GM18498 (cell line): ENCODE results near the gene UBE2O.

Source experiments
- ATAC-seq: cut with Tn5 transposase; IDR thresholded peaks from one replicate; pipeline ENCODE4 v1.9.1; 2021; ENCODE audit warnings: mild to moderate bottlenecking, moderate library complexity; ENCODE audit not compliant: unreplicated experiment

The UBE2O gene

DNA sequence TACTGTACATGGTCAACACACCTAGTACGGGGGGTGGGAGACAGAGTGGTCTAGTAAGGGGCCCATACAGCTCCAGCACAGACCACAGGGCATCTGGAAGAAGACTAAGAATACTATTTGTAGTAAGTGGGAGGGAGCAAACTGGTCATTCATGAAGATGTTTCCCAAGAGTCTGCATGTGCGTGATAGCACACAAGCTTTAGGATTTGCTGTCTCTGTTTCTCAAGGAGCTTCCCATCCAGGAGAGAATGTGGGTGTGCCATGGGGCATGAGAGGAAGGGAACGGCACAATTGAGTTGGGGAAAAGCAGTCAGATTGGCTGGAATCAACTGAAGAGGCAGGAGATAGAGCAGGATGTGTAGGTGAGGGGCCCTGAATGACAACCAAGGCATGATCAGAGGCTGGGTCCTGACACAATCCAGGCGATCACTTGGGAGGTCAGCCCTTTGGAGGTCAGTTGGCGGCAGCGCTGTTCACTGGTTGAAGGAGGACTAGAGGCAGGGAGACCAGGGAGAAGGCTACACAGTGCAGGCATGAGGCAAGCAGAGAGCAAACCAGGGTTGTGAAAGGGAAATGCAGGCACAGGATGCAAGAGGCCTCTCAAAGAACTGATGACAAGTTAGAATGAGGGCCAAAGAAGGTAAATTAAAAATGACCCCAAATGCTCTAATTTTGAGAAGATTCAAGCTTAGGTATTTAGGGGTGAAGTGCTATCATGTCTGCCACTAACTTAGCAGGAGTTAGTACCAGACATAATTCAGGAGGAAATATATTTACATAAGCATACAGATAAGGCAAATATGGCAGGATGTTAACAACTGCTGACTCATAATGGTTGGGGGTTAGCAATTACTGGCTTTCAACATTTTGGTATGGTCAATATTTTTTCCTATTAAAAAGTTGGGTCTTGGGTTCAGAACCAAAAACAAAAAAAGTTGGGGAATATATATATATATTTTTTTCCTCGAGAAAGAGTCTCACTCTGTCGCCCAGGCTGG is 10.3 kb downstream of the UBE2O start:
- ATAC-seq: no peak

DNA sequence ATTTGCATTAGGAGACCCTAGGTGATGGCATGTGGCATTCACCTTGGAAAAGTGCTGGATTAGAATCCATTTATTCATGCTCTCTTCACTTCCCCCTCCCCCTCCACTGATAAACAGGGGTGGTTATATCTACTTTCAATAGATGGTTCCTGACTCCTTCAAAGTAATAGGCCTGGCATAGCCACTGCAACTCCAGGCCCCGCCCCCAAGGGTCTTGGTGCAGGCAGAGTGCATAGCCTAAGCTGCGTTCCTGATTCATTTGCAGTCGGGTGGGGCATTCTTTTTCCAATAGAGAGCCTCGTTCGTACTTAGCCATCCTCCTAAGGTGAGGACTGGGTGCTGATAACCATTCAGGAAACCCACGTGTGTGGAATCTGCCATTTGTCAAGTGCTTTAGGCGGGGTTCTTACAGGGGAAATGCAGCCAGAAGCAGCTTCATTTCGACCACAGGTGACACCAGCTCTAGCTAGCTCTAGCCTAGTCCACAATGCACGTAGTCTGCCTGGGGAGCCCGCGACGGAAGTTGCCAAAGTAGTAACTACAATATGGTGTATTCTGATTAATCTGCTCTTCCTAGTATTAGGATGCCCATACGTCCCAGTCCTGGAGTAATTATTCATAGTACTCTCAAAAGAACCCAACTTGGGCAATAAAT is 11.1 kb downstream of the UBE2O start:
- ATAC-seq: no peak

DNA sequence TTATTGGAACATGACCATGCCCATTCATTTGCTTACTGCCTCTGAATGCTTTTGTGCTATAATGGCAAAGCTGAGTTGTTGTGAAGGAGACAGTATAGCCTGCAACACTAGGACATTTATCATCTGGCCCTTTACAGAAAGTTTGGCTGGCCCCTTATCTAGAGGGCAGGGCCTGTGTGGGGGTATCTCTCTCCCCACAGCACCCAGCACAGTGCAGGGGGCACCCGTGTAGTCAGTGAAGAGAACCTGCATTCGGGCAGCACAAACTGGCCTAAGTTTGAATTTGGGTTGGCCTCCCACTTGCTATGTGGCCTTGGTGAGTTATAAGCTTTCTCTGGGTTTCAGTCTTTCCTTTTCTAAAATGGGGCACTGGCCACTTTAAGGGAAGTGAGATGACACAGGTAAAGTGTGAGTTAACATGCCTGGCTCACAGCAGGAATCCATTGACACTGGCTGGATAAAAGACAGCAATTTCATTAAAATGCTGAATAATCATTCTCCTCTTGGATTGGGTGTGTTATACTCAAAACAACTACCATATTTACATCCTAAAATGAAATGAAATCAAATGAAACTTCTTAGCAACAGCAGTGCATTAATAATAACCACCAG is 12.1 kb downstream of the UBE2O start:
- ATAC-seq: no peak

DNA sequence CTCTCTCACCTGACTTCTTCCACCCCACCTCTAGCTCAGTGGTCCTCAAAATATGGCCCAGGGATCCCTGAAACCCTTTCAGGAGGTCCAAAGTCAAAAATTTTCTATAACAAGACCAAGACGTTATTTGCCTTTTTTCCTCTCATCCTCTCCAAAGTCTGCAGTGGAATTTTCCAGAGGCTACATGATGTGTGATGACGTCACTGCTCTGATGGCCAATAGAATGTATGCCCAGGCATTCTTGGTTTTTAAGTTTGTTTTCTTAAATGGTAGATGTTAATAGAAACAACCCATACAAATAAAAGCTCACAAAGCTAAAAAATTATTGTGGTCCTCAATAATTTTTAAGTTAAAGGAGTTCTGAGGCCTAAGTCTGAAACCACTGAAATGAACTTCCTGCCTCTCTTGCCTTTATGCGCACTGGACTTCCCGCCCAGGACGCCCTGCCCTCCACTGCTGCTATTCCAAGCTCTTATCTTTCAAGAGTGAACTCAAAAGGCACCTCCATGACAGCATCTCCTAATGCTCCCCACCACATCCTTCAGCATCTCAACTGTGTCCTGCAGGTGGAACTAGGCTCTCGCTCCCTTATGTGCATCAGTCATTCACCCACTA is 13.5 kb downstream of the UBE2O start:
- no peak for ATAC-seq

DNA sequence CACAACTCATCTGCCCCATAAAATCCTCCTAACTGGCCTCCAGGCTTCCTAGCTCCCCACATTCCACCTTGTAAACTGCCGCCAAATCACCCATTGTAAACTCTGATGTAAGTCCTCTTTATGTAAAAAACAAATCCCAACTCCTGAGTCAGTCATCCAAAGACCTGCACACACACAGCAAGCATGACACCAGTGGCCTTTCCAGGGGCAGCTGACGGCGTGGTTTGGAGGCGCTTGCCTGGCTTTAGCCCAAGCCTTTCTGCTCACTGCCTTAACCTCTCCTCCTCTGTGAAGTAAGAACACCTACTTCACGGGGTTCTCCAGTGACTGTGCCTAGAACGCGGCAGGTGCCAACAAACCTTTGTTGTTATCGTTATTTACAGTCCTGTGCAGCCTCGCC is 14.0 kb downstream of the UBE2O start:
- ATAC-seq: no peak

DNA sequence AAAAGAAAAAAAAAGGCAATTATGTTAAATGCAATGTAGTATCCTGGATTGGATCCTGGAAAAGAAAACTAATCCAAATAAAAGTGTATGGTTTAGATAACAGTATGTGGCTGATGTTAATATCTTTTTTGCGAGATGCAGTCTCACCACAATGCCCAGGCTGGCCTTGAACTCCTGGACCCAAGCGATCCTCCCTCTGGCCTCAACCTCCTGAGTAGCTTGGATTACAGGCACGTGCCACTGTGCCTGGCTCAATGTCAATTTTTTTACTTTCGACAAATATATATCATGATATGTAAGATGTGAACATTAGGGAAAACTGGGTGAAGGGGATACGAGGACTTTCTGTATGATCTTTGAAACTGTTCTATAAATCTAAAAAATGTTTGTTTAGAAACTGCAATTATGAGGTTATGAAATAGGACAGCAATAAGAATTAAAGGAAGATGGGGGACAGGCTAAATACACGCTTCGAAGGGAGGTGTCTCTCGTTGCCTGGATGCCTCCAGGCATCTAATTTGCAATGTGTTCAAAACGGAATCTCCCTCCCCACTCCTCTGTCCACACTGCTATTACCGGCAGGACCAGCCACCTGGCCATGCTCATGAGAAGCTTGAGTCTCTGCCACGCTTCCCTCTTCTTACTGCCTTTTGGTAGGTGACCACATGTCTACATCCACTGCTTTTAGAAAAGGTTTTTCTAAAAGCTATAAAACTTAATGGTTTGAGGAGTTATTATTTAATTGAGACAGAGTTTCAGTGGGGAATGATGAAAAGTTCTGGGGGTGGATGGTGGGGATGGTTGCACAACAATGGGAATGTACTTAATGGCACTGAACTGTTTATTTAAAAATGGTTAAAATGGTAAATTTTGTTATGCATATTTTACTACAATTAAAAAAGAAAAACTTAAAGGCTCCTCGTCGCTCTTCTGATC is 15.2 kb downstream of the UBE2O start:
- no peak for ATAC-seq

DNA sequence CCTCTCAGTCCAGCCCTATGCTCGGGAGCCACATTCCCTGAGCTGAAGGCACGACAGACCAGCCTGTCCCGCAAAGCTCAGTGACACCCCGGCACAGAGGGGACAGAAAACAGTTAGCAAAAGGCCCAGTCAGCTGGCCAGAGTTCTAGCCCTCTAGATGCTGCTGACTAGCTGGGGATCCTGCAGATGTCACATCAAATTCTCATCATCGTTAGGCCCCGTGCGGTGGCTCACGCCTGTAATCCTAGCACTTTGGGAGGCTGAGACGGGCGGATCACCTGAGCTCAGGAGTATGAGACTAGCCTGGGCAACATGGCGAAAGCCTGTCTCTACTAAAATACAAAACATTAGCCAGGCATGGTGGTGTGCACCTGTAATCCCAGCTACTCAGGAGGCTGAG is 17.2 kb downstream of the UBE2O start:
- no peak for ATAC-seq

DNA sequence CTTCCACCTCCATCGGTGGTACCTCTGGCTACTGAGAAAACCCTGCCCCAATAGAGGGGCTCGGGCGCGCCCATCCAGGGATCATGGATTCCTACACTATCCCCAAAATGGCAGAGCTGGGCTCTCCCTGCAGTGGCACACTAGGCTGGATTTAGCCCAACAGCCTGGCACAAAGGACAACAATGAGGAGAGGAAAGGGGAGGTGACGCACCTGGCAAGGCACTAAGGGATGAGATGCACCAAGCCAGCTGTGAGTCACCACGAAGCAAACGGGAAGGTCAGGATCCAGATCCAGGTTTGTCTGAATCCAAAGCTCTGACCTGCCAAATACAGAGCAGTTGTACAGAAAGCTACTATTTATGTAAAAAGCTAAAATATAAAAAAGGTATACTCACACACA is 18.1 kb downstream of the UBE2O start:
- no peak for ATAC-seq

DNA sequence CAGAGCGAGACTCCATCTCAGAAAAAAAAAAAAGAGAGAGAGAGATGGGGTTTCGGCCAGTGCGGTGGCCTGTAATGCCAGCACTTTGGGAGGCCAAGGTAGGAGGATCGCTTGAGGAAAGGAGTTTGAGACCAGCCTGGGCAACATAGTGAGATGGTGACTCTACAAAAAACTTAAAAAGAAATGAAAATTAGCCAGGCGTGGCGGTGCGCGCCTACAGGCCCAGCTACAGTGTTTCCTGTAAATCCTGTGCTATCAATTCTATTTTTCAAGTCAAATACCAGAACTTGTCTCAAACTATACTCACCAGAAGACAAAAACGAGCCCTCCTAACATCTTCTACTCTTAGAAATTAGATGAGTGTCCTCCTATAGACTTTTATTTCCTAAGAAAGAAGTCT is 19.3 kb downstream of the UBE2O start:
- ATAC-seq: no peak

DNA sequence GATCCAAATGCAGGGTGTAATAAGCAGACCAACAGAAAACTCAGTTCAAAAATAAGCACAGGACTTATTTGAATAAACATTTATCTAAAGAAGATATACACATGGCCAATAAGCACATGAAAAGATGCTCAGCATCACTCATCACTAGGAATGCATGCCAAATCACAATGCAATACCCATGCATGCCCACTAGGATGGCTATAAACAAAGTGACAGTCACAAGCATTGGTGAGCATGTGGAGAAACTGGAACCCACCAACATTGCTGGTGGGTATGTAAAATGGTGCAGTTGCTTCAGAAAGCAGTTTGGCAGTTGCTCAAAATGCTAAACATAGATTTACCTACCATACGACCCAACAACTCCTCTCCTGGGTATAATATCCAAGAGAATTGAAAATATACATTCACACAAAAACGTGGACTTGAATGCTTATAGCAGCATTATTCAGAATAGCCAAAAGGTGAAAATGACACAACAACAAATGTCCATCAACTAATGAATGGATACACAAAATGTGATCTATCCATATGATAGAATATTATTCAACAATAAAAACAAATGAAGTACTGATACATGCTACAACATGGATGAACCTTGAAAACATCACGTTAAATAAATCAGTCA is 20.1 kb downstream of the UBE2O start:
- no peak for ATAC-seq

DNA sequence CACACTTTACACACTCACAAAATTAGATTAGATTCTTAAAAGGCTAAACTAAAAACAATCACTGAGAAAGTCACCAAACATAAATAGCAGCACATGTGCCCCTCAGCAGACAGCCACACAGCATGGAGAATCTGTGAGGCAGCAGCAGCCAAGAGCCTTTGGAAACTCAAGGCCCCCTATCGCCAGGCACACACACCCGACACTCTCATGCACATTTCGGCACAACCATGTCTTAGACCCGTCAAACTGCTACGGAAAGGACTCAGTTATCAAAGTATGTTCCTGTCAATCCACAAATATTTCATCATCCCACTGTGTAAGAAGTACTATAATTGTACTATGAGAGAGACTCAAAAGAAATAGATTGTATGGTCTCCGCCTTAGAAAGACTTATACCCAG is 20.9 kb downstream of the UBE2O start:
- no peak for ATAC-seq

DNA sequence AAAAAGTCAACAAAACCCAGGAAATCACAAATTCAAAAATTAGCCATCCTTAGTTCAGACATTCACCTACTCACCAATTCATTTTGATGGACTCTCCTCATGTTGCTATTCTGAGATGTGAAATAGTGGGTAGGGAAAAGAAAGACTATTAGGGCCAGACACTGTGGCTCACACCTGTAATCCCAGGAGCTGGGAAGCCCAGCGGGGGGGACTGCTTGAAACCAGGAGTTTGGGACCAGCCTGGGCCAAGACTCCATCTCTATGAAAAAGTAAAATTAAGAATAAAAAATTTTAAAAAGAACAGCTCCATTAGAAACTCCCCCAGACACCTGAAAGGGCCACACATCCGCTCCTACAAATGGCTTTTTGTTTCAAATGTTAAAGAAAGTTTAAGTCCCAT is 21.4 kb downstream of the UBE2O start:
- no peak for ATAC-seq

DNA sequence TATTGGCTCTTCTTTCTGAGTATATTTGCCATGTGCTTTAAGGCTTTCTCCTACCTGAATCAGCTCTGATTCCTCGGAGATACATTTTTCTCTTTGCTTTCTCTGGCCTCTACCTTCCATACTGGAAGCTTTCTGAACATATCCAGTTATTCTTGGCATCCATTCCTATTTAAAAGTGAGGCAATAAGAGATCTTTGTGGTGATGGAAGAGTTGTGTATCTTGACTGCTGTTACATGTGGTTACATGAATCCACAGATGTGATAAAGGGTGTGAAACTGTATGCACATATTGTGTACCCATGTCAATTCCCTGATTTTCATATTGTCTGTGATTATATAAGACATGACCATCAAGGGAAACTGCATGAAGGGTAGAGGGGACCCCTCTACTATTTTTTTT is 24.4 kb downstream of the UBE2O start:
- no peak for ATAC-seq

DNA sequence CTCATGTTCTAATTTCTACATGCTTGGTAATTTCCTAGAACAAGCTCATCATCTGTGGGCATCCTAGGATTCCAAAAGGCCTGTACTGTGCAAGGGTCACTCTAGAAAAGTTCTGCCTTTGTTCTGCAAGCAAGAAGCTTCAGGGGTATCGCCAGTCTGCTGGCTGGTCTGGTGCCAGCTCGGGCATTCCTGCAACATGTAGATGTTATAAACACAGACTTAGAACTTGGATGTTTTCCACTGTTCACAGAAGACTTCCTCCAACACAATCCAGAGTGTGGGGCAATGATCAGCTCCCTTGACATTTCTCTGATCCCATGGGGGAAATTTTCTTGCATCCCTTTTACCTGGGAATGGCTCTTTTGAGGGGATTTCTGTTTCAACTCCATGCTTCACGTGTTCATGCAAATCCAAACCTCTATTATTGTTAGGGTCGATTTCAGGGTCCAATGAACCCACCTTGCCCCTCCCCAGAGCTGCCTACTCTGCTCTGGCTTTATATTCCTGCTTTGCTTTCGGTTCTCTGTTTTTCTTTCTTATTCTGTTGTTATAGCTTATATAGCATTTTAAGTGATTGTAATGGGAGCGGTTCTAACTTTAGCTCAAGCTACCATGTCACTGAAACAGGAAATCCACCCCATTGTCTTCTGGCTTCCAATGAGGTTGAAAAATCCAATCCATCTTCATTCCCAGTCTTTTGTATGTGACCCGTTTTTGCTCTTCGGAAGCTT is 25.3 kb downstream of the UBE2O start:
- ATAC-seq: no peak

DNA sequence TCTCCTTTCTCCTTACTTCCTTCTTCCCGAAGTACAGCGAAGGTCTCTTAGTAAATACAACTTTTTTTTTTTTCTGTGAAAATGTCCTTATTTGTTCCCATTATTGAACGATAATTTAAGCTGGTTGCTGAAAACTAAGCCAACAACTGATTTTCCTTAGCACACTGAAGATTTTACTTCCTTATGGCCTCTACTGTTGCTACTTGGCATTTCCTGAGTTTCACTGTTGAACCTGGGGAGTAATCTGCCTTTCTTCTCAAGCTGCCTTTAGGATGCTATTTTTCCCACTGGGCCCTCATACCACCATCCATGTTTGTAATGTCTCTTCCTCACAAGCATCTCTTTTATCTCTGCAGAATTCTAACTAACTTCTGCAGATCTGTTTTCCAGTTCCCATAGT is 26.1 kb downstream of the UBE2O start:
- no peak for ATAC-seq

DNA sequence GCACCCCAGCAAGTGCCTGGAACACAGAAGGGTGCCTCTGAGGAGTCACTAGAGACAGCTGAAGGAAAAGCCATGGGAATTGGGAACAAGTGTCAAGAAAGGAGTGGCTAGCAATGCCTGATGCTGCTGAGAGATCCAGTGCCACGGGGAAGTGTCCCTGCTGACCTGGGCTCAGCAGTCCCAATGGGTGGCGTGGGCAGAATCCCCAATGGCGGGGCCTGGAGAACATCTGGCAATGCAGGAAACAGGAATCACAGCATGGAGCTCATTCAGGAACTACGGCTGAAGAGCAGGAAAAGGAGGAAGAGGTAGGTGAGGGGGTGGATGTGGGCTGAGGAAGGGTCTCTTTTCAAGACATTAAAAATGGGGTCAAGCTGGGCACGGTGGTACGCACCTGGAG is 30.1 kb downstream of the UBE2O start:
- ATAC-seq: no peak

DNA sequence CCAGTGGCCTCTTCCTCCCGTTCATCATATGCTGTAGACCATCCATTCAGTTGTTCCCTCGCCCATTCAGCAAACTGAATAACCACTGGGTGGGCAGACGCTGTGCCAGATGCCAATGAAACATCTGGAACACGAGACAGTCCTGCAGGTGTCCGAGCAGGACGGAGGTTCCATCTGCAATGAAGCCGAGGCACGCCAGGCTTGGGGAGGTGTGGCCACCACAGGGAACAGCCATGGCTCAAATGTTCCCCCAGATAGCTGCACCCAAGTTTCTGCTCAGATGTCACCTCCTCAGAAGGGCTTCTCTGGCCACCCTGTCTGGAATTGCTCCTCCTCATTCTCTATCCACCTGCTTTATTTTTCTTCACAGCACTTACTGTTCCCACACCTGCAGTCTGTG is 30.5 kb downstream of the UBE2O start:
- no peak for ATAC-seq

DNA sequence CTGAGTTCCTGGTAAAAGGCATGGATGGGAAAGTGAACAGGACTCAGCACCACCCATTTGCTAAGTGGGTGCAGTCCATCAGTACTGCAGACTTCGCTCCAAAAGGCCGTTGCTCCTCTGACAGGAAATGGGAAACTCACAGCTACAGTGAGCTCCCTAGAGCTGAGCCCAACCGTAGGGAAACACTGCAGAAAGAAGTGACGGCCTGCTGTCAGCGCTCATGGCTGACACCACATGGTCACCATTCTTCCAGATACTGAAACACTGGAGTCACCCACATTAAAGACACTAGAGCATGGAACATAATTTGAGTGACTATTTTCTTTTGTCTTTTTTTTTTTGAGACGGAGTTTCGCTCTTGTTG is 31.9 kb downstream of the UBE2O start:
- ATAC-seq: no peak

DNA sequence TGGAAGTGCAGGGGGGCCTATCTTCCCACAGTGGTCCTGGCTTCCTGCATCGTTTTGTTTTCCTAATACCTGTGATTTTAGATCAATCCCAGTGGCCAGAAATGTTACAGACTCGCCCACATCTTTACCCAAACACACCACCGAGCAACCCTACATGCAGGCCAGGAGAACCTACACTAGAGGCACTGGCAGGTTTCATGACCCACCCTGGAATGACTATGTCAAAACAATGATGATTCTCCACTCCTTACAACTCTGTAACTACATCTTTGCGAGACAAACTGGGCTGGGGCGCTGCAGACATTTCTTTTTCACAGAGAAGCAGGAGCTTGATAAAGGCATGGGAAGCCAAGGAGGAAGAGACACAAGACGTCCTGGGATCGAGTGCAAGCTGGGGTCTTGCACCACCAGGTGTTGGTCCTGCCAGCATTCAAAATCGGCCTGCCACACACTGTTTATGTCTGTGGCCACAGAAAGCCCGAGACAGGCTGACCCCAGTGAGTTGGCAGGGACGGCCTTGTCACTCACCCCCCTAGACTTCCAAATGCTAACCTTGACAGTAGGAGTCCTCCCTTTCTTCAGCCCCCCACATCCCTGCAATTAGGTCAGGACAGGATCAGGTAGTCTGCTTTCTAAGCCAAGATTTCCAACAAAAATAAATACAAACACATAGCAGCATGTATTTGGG is 32.5 kb downstream of the UBE2O start:
- no peak for ATAC-seq
